Fibroblast of lung (primary cell): Measurements from ENCODE around the gene TMEM187. TPM values are rescaled to one million over a fixed set of nuclear protein-coding genes. Genes with fewer than 3 reads are reported as not detected.
"Not testable (repeated sequence)": the region's sequence is repeated elsewhere in the genome, so short reads cannot be mapped to it uniquely, and the experiment has no call there.

Experiments
- DNase-seq, 2 donors: peaks; one replicate each; pipeline versions ENCODE4 v3.0.0 to v3.0.0-alpha.2; 2010; ENCODE audit warnings: low read depth in 2 of 2
- H2AFZ ChIP-seq: 2 replicates; pipeline ENCODE4 v1.5.1; 2012; ENCODE audit warnings: low read length, control low read depth, inconsistent platforms
- H3K27ac ChIP-seq: 2 replicates; pipeline ENCODE4 v1.5.1; 2011; ENCODE audit warnings: low read length, control low read depth; ENCODE audit not compliant: insufficient read depth
- H3K27me3 ChIP-seq: 2 replicates; pipeline ENCODE4 v1.5.1; 2011; ENCODE audit warnings: mild to moderate bottlenecking, low read length; ENCODE audit not compliant: control insufficient read depth, insufficient read depth
- H3K36me3 ChIP-seq: 2 replicates; pipeline ENCODE4 v1.5.1; 2011; ENCODE audit warnings: low read length; ENCODE audit not compliant: control insufficient read depth, insufficient read depth
- H3K4me1 ChIP-seq: 2 replicates; pipeline ENCODE4 v1.5.1; 2011; ENCODE audit warnings: low read length; ENCODE audit not compliant: control insufficient read depth, insufficient read depth; ENCODE audit errors: extremely low read depth
- H3K4me2 ChIP-seq: 2 replicates; pipeline ENCODE4 v1.5.1; 2011; ENCODE audit warnings: low read length, control low read depth; ENCODE audit not compliant: insufficient read depth; ENCODE audit errors: extremely low read depth
- H3K4me3 ChIP-seq, 4 experiments: fragments of 200-600 bp in 1 of 4; sonication (generic) in 1 of 4; replicated peaks in 1 of 4; 2 replicates each; pipeline ENCODE4 v1.5.1; 2011 to 2016; ENCODE audit warnings: low read length in 4 of 4, low read depth in 3 of 4, mild to moderate bottlenecking in 3 of 4, control low read depth in 2 of 4, inconsistent platforms in 1 of 4, mixed read lengths in 1 of 4; ENCODE audit not compliant: insufficient read depth in 1 of 4; ENCODE audit errors: control extremely low read depth in 1 of 4
- H3K79me2 ChIP-seq: 2 replicates; pipeline ENCODE4 v1.5.1; 2012; ENCODE audit warnings: mild to moderate bottlenecking, low read length, inconsistent platforms; ENCODE audit not compliant: control insufficient read depth, insufficient read depth
- H3K9ac ChIP-seq: 2 replicates; pipeline ENCODE4 v1.5.1; 2011; ENCODE audit warnings: mild to moderate bottlenecking, low read length, control low read depth; ENCODE audit not compliant: insufficient read depth
- H3K9me3 ChIP-seq: 2 replicates; pipeline ENCODE4 v1.5.1; 2012; ENCODE audit warnings: low read depth, low read length; ENCODE audit not compliant: control insufficient read depth, insufficient read depth
- H4K20me1 ChIP-seq: 2 replicates; pipeline ENCODE4 v1.5.1; 2011; ENCODE audit warnings: low read length; ENCODE audit not compliant: control insufficient read depth, insufficient read depth; ENCODE audit errors: extremely low read depth
- EZH2 ChIP-seq: IDR thresholded peaks from 2 replicates; pipeline ENCODE4 v1.5.1; 2012; ENCODE audit warnings: low read length, control low read depth, mild to moderate bottlenecking; ENCODE audit errors: missing control alignments
- polyA plus RNA-seq, 2 donors: library from polyadenylated mRNA; depleted of rRNA in 1 of 2; stranded (reverse) in 1 of 2; unstranded in 1 of 2; fragments of >200 nt; gene quantifications; 2 replicates each; pipeline ENCODE4 v1.2.1, GENCODE V29; 2011 to 2012; ENCODE audit warnings: missing spikeins in 1 of 2
- total RNA-seq: library from RNA; depleted of rRNA; stranded (reverse); fragments of >200 nt; gene quantifications from 2 replicates; pipeline ENCODE4 v1.2.1, GENCODE V29; 2014
- TF ChIP-seq, protein P1 (sequence below), 2 donors: IDR thresholded peaks in 1 of 2; conservative IDR thresholded peaks in 1 of 2; 1 replicate in 1 of 2; 2 replicates in 1 of 2; pipeline ENCODE4 v1.5.1; 2011 to 2012; ENCODE audit warnings: low read length in 2 of 2, control low read depth in 1 of 2, inconsistent platforms in 1 of 2, low read depth in 1 of 2, mild to moderate bottlenecking in 1 of 2

Gene TMEM187
- total and polyA plus RNA-seq, 2 donors (not counting 1 experiment from before 2014, with no cell fraction given) = 4.6 to 8.3 TPM

DNA sequence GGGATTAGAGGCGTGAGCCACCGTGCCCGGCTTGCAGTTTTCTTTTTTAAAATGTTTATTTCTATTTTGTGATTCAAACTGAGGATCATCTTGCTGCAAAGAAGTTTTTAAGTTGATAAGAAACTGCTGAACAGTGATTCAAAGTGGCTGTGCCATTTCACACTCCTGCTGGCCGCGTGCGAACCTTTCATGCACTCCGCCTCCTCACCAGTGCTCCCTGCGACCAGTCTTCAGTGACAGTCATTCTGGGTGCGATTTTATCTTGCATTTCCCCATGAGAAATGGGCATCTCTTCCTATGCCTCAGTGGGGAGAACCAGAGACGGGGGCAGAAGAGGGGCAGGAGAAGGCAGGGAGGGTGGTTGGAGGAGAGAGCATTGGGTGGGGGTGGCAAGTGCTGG lies 21.4 kb downstream of the TMEM187 start:
- TF ChIP-seq, protein P1, sequence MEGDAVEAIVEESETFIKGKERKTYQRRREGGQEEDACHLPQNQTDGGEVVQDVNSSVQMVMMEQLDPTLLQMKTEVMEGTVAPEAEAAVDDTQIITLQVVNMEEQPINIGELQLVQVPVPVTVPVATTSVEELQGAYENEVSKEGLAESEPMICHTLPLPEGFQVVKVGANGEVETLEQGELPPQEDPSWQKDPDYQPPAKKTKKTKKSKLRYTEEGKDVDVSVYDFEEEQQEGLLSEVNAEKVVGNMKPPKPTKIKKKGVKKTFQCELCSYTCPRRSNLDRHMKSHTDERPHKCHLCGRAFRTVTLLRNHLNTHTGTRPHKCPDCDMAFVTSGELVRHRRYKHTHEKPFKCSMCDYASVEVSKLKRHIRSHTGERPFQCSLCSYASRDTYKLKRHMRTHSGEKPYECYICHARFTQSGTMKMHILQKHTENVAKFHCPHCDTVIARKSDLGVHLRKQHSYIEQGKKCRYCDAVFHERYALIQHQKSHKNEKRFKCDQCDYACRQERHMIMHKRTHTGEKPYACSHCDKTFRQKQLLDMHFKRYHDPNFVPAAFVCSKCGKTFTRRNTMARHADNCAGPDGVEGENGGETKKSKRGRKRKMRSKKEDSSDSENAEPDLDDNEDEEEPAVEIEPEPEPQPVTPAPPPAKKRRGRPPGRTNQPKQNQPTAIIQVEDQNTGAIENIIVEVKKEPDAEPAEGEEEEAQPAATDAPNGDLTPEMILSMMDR (conservative IDR thresholded peaks at IDR 0.05 in 1 of 2, IDR thresholded peaks at IDR 0.05 in 1 of 2; ENCODE audit: low read depth in 1 of 2, low read length in 2 of 2) = no peak
- no peak for TF ChIP-seq EZH2
- Histone ChIP-seq H4K20me1 (no peaks in the 10 kb centered on the region), H3K9ac (no peak overlapping the region), H3K4me3 (no peak overlapping the region), H3K79me2 (no peaks in the 10 kb centered on the region), H3K27ac (no peak overlapping the region), H3K36me3 (no peaks in the 10 kb centered on the region), H2AFZ (no peak overlapping the region), H3K4me1 (no peaks in the 10 kb centered on the region), H3K9me3 (no peaks in the 10 kb centered on the region), H3K27me3 (no peaks in the 10 kb centered on the region), H3K4me2 (no peak overlapping the region)
- no peak for DNase-seq

DNA sequence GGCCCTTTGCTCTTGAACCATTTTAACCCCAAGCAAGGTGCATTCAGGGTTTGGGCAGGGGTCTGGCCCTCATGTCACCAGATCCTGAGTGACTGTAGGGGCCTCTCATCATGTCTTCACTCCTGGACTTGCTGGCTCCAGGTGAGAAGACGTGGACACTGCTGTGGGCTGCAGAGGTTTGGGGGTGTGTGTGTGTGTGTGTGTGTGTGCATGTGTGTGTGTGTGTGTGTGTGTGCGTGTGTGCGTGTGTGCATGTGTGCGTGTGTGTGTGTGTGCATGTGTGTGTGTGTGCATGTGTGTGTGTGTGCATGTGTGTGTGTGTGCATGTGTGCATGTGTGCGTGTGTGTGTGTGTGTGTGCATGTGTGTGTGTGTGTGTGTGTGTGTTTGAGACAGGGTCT lies 21.8 kb downstream of the TMEM187 start:
- H3K4me2 ChIP-seq, DNase-seq, H3K9me3 ChIP-seq, H3K9ac ChIP-seq, H3K27ac ChIP-seq, H3K36me3 ChIP-seq, H3K79me2 ChIP-seq, H3K4me3 ChIP-seq, H3K27me3 ChIP-seq, H4K20me1 ChIP-seq, H3K4me1 ChIP-seq, H2AFZ ChIP-seq: not testable (repeated sequence)

DNA sequence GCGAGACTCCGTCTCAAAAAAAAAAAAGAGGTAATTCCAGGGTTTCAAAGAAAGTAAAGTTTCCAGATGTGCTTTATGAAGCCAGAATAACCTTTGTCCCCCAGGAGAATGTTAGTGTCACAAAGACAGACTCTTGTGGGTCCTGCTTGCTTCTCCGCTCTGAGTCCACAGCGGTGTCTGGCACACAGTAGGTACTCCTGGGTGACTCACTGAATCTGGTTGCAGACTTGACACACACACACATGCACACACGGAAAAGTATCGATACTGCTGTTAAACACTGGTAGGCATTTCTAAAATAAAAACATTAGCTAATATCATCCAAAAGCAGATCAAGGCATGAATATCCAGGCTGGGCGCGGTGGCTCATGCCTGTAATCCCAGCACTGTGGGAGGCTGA lies 22.9 kb downstream of the TMEM187 start:
- no peak overlapping the region for H3K27ac ChIP-seq
- no peak overlapping the region for H3K9ac ChIP-seq
- H3K4me3 ChIP-seq = no peak overlapping the region
- no peaks in the 10 kb centered on the region for H3K9me3 ChIP-seq
- no peaks in the 10 kb centered on the region for H3K27me3 ChIP-seq
- H3K79me2 ChIP-seq = no peaks in the 10 kb centered on the region
- H3K4me1 ChIP-seq = no peaks in the 10 kb centered on the region
- H2AFZ ChIP-seq = no peak overlapping the region
- H4K20me1 ChIP-seq = no peaks in the 10 kb centered on the region
- H3K4me2 ChIP-seq = no peak overlapping the region
- no peaks in the 10 kb centered on the region for H3K36me3 ChIP-seq
- TF ChIP-seq, protein P1 (conservative IDR thresholded peaks at IDR 0.05 in 1 of 2, IDR thresholded peaks at IDR 0.05 in 1 of 2; ENCODE audit: low read depth in 1 of 2, low read length in 2 of 2) = no peak
- DNase-seq = no peak
